Thyroid gland (tissue), 4 donors: ENCODE measurements around the gene PADI4. TPM values are rescaled to one million over a fixed set of nuclear protein-coding genes. Genes with fewer than 3 reads are reported as not detected.
"Not testable (repeated sequence)": the region's sequence is repeated elsewhere in the genome, so short reads cannot be mapped to it uniquely, and the experiment has no call there.

Source experiments
- DNase-seq, 2 donors: peaks; one replicate each; pipeline ENCODE4 v3.0.0-alpha.2; 2019
- H3K27ac ChIP-seq, 3 donors: fragments of 200-600 bp; sonication (generic); 1 replicate in 2 of 3; 2 replicates in 1 of 3; pipeline ENCODE4 v1.5.1; 2016 to 2019; ENCODE audit warnings: mild to moderate bottlenecking in 1 of 3, moderate library complexity in 1 of 3
- H3K27me3 ChIP-seq: fragments of 200-600 bp; sonication (generic); one replicate; pipeline ENCODE4 v1.5.1; 2019
- H3K36me3 ChIP-seq, 2 donors: fragments of 200-600 bp; sonication (generic); one replicate each; pipeline ENCODE4 v1.5.1; 2016 to 2019
- H3K4me1 ChIP-seq, 2 donors: fragments of 200-600 bp; sonication (generic); one replicate each; pipeline ENCODE4 v1.5.1; 2017 to 2019
- H3K4me3 ChIP-seq, 3 donors: fragments of 200-600 bp; sonication (generic); replicated peaks in 1 of 3; 1 replicate in 2 of 3; 2 replicates in 1 of 3; pipeline ENCODE4 v1.5.1; 2016; ENCODE audit warnings: mild to moderate bottlenecking in 1 of 3
- H3K9me3 ChIP-seq: fragments of 200-600 bp; sonication (generic); one replicate; pipeline ENCODE4 v1.5.1; 2017
- POLR2A ChIP-seq, 2 donors: fragments of 450-650 bp; IDR thresholded peaks; one replicate each; pipeline ENCODE4 v1.6.1; 2017; ENCODE audit warnings: antibody characterized with exemption in 2 of 2, mild to moderate bottlenecking in 2 of 2, moderate library complexity in 1 of 2
- WGBS, 2 donors: methylation state at CpG; one replicate each; pipeline ENCODE4 v1.1.5; 2017; 5-methylcytosine and 5-hydroxymethylcytosine counted together
- intact Hi-C: fragments of 100-400 bp; cut with DNase I; formaldehyde crosslinking; loops from one replicate; pipeline ENCODE4 v1.15.1; 2023
- total RNA-seq, 4 donors: library from RNA; depleted of rRNA; stranded (reverse); fragments of >200 nt; gene quantifications; one replicate each; pipeline ENCODE4 v1.2.3, GENCODE V29; 2016
- TF ChIP-seq, protein P1 (sequence below), 6 experiments: fragments of 200-600 bp in 3 of 6; fragments of 450-650 bp in 3 of 6; sonication (generic) in 3 of 6; IDR thresholded peaks; one replicate each; pipeline ENCODE4 v1.5.1; 2016 to 2019; ENCODE audit warnings: antibody characterized with exemption in 6 of 6, mild to moderate bottlenecking in 2 of 6, inconsistent platforms in 1 of 6, moderate library complexity in 1 of 6

The PADI4 gene
- total RNA-seq, 4 donors from 2014 or later: 0.45 TPM; not detected in 3

DNA sequence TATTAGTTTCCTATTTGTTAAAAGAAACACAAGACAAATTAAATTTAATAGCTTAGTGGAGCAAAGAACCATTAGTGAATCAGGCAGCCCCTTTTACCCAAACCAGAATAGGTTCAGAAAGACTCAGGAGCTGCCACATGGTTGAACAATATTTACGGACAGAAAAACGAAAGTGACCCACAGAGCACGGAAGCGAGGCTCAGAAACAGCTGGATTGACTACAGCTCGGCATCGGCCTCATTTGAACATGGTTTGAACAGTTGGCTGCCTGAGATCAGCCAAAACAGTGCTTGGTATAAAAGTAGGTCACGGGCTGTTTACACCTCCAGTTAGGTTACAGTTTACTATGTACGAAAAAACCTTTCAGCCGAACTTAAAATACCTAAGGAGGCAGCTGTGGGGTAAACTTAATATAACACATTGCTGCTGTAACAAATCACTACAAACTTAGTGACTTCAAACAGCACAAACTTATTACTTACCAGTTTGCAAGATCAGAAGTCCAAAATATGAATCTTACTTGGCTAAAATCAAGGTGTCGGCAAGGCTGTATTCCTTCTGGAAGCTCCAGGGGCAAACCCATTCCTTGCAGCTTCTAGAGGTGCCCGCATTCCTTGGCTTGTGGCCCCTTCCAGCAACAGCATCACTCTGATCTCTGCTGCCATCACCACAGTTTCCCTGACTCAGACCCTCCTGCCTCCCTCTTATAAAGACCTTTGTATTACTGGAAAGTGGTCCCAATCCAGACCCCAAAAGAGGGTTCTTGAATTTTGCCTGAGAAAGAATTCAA is 11.8 kb downstream of the PADI4 start:
- Histone ChIP-seq H3K4me3 (no peak overlapping the region), H3K4me1 (no peaks in the 10 kb centered on the region), H3K36me3 (no peaks in the 10 kb centered on the region), H3K27ac (no peak overlapping the region), H3K9me3 (no peaks in the 10 kb centered on the region), H3K27me3 (no peaks in the 10 kb centered on the region)
- intact Hi-C loops: no loop called here
- no peak for TF ChIP-seq POLR2A (IDR thresholded peaks at IDR 0.05)
- TF ChIP-seq, protein P1, sequence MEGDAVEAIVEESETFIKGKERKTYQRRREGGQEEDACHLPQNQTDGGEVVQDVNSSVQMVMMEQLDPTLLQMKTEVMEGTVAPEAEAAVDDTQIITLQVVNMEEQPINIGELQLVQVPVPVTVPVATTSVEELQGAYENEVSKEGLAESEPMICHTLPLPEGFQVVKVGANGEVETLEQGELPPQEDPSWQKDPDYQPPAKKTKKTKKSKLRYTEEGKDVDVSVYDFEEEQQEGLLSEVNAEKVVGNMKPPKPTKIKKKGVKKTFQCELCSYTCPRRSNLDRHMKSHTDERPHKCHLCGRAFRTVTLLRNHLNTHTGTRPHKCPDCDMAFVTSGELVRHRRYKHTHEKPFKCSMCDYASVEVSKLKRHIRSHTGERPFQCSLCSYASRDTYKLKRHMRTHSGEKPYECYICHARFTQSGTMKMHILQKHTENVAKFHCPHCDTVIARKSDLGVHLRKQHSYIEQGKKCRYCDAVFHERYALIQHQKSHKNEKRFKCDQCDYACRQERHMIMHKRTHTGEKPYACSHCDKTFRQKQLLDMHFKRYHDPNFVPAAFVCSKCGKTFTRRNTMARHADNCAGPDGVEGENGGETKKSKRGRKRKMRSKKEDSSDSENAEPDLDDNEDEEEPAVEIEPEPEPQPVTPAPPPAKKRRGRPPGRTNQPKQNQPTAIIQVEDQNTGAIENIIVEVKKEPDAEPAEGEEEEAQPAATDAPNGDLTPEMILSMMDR (IDR thresholded peaks at IDR 0.05): no peak
- 92 to 94% methylated on average over 11 of the region's 11 CpGs for WGBS, 2 donors
- DNase-seq: no peak

DNA sequence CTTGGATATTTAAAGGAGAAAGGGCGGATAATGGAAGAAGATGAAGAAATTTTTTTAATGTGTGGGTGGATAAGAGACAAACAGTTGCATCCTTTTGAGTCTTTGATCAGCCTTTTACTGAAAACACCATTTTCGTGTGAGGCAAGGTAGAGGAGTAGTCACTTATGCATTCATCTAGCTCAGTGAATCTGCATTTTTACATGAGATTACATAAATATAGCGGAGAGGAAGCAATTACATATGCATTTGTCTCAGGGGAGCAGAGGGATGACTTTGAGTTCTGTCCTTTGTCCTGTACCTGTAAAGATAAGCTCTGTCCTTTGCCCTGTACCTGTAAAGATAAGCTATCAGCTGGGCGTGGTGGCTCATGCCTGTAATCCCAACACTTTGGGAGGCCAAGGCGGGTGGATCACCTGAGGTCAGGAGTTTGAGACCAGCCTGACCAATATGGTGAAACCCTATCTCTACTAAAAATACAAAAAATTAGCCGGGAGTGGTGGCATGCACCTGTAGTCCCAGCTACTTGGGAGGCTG is 13.9 kb downstream of the PADI4 start:
- H3K36me3 ChIP-seq, H3K4me3 ChIP-seq, intact Hi-C loops, H3K9me3 ChIP-seq, DNase-seq, H3K4me1 ChIP-seq, H3K27me3 ChIP-seq, H3K27ac ChIP-seq: not testable (repeated sequence)
- WGBS, 2 donors: 84 to 87% methylated on average over 5 to 6 of the region's 6 CpGs

GRCh38 chr1:17328855-17329254 is 20.9 kb downstream of the PADI4 start:
- WGBS, 2 donors: 82 to 88% methylated on average over 5 of the region's 5 CpGs
- Histone ChIP-seq H3K4me3 (no peak overlapping the region), H3K27ac (no peak overlapping the region), H3K27me3 (no peaks in the 10 kb centered on the region), H3K36me3 (no peaks in the 10 kb centered on the region), H3K4me1 (no peaks in the 10 kb centered on the region), H3K9me3 (no peaks in the 10 kb centered on the region)
- TF ChIP-seq, protein P1 (IDR thresholded peaks at IDR 0.05): no peak
- no peak for TF ChIP-seq POLR2A (IDR thresholded peaks at IDR 0.05)
- intact Hi-C loops: no loop called here
- DNase-seq: no peak

GRCh38 chr1:17329610-17330009 is 21.6 kb downstream of the PADI4 start:
- Histone ChIP-seq H3K4me1 (no peaks in the 10 kb centered on the region), H3K27me3 (no peaks in the 10 kb centered on the region), H3K9me3 (no peaks in the 10 kb centered on the region), H3K4me3 (no peak overlapping the region), H3K27ac (no peak overlapping the region), H3K36me3 (no peaks in the 10 kb centered on the region)
- WGBS, 2 donors: 77 to 86% methylated on average over 4 of the region's 4 CpGs
- intact Hi-C loops: no loop called here
- no peak for DNase-seq
- TF ChIP-seq, protein P1 (IDR thresholded peaks at IDR 0.05): no peak
- TF ChIP-seq POLR2A (IDR thresholded peaks at IDR 0.05): no peak

GRCh38 chr1:17330856-17331255 is 22.9 kb downstream of the PADI4 start:
- 60 to 79% methylated on average over 4 to 6 of the region's 7 CpGs for WGBS, 2 donors
- DNase-seq: no peak

More at GRCh38 chr1:17330856-17331255, 22.9 kb downstream of the PADI4 start:
- no peaks in the 10 kb centered on the region for H3K36me3 ChIP-seq
- no peaks in the 10 kb centered on the region for H3K4me1 ChIP-seq
- intact Hi-C loops: no loop called here
- H3K27ac ChIP-seq: no peak overlapping the region
- no peak for TF ChIP-seq POLR2A (IDR thresholded peaks at IDR 0.05)
- TF ChIP-seq, protein P1 (IDR thresholded peaks at IDR 0.05): no peak
- H3K4me3 ChIP-seq: no peak overlapping the region
- no peaks in the 10 kb centered on the region for H3K27me3 ChIP-seq
- H3K9me3 ChIP-seq: no peaks in the 10 kb centered on the region
